ENCODE data around the gene TPRN. TPM values are rescaled to one million over a fixed set of nuclear protein-coding genes. Genes with fewer than 3 reads are reported as not detected.
"Not testable (repeated sequence)": the region's sequence is repeated elsewhere in the genome, so short reads cannot be mapped to it uniquely, and the experiment has no call there.

TPRN gene, protein sequence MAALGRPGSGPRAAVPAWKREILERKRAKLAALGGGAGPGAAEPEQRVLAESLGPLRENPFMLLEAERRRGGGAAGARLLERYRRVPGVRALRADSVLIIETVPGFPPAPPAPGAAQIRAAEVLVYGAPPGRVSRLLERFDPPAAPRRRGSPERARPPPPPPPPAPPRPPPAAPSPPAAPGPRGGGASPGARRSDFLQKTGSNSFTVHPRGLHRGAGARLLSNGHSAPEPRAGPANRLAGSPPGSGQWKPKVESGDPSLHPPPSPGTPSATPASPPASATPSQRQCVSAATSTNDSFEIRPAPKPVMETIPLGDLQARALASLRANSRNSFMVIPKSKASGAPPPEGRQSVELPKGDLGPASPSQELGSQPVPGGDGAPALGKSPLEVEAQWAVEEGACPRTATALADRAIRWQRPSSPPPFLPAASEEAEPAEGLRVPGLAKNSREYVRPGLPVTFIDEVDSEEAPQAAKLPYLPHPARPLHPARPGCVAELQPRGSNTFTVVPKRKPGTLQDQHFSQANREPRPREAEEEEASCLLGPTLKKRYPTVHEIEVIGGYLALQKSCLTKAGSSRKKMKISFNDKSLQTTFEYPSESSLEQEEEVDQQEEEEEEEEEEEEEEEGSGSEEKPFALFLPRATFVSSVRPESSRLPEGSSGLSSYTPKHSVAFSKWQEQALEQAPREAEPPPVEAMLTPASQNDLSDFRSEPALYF
- total RNA-seq, result 1 to 10 TPM; 8.9 TPM

DNA sequence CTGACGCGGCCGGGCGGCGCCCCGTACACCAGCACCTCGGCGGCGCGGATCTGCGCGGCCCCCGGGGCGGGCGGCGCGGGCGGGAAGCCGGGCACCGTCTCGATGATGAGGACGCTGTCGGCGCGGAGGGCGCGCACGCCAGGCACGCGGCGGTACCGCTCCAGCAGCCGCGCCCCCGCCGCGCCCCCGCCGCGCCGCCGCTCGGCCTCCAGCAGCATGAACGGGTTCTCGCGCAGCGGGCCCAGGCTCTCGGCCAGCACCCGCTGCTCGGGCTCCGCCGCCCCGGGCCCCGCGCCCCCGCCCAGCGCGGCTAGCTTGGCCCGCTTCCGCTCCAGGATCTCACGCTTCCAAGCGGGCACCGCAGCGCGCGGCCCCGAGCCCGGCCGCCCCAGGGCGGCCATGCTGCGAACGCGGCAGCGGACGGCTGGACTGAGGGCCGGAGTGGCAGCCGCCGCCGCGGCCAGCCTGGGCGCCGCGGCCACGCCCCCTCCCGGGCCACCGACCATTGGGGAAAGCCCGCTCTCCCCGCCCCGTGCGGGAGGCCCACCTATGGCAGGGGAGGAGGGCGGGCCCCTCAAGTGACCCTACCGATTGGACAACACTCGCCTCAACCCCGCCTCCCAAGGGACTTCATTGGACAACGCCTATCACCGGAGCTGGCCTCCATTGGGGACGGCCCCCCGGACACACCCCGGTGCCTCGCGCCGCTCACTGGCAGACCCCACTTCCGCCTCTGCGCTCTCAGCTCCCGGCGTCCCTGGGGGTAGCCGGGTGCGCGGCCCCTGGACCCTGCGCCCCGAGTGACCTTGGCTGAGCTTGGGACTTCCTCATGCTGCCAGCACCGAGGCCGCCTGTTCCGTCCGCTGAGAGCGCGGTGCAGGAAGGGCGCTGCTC, at the start of gene TPRN:
Gene TPRN (minus strand): TSS at position 431 of the 894 bp plus-strand sequence. CDS start 30 bp downstream, at position 401.
- H3K27me3 Mint-ChIP-seq, result no peaks in the 10 kb centered on the region
- POLR2A ChIA-PET, result interaction anchor here (0.6 to 1.0 kb wide), 4 partner anchors 12 to 77 kb away, joined by 3 to 5 read pairs (median 3); partner anchors contain the start of genes ANAPC2 and SSNA1

DNA sequence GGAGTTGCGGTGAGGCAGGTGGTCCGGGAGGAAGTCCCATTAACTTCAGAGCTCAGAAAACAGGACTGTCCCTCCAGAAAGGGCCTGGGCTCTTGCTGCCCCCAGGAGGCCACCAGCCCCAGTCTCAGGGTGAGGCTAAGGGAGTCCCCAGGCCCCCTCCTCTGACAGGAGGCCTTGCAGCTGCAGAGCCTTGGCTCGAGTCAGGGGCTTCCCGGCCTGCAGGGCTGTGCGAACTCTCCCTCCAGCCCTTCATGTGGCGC, 47.3 kb upstream of the TPRN start:
- no peak for DNase-seq
- Mint-ChIP-seq H3K27ac (no peak overlapping the region), H3K27me3 (no peaks in the 10 kb centered on the region), H3K36me3 (ENCODE audit: low read depth) (peaks cover 9% of the 10 kb centered on the region), H3K9me3 (no peaks in the 10 kb centered on the region), H3K4me1 (peaks cover 10% of the 10 kb centered on the region), H3K4me3 (no peak overlapping the region)
- POLR2A ChIA-PET, result interaction anchor here (0.5 kb wide), 1 partner anchor 24 kb away, joined by 4 read pairs; no protein-coding TSS in a partner anchor
- CTCF ChIA-PET, result interaction anchor here (1.4 kb wide), 1 partner anchor 11 kb away, joined by 4 read pairs; no protein-coding TSS in a partner anchor

More for the DNA sequence above, at the start of gene TPRN:
- peak; percentile 100 for DNase-seq
- peak within 1 kb of the TSS; percentile 82 for H3K27ac Mint-ChIP-seq
- peaks cover 4% of the 10 kb centered on the region for H3K36me3 Mint-ChIP-seq (ENCODE audit: low read depth)
- peak within 1 kb of the TSS; percentile 80 for H3K4me3 Mint-ChIP-seq
- CTCF ChIA-PET, result interaction anchor here (0.7 to 1.4 kb wide), 6 partner anchors 10 to 165 kb away, joined by 3 to 10 read pairs (median 4); partner anchors contain the start of genes ANAPC2, NRARP, RNF224 and SSNA1
- H3K9me3 Mint-ChIP-seq, result no peaks in the 10 kb centered on the region
- H3K4me1 Mint-ChIP-seq, result peaks cover 30% of the 10 kb centered on the region

DNA sequence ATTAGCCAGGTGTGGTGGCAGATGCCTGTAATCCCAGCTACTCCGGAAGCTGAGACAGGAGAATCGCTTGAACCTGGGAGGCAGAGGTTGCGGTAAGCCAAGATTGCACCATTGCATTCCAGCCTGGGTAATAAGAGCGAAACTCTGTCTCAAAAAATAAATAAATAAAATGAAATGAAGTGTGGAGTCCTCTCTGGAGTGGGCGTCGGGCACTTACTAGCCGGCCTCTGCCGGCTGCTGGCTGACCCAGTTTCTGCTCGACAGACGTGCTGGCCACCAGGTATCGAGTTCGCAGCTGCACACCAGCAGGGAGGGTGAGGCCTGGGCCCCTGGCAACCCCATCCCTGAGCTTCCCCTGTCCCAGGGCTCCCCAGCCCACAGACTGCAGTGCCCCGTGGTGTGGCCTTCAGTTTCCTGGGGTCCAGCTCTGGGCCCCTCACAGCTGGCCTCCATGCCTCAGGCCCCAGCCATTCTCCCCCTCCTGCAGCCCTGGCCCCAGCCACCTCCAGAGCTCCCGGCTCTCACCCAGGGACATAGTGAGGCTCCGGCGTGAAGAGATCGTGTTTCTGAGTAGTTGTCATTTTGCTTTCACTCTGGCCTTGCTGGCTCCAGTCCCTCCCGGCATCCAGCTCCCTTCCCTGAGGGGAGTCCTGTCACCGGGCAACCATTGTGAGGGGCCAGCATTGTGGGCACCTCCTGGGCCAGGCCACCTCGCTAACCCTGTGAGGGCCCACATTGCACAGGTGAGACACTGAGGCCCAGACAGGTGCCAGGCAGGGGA, 46.8 kb upstream of the TPRN start:
- Mint-ChIP-seq H3K36me3 (ENCODE audit: low read depth) (peaks cover 15% of the 10 kb centered on the region), H3K9me3 (no peaks in the 10 kb centered on the region), H3K4me3 (no peak overlapping the region), H3K27me3 (no peaks in the 10 kb centered on the region), H3K4me1 (peaks cover 16% of the 10 kb centered on the region), H3K27ac (no peak overlapping the region)
- ChIA-PET CTCF (interaction anchor here (0.7 to 1.4 kb wide), 3 partner anchors 9 to 596 kb away, joined by 3 to 5 read pairs (median 4); no protein-coding TSS in a partner anchor), POLR2A (interaction anchor here (0.5 kb wide), 1 partner anchor 24 kb away, joined by 4 read pairs; no protein-coding TSS in a partner anchor)
- DNase-seq, result no peak

DNA sequence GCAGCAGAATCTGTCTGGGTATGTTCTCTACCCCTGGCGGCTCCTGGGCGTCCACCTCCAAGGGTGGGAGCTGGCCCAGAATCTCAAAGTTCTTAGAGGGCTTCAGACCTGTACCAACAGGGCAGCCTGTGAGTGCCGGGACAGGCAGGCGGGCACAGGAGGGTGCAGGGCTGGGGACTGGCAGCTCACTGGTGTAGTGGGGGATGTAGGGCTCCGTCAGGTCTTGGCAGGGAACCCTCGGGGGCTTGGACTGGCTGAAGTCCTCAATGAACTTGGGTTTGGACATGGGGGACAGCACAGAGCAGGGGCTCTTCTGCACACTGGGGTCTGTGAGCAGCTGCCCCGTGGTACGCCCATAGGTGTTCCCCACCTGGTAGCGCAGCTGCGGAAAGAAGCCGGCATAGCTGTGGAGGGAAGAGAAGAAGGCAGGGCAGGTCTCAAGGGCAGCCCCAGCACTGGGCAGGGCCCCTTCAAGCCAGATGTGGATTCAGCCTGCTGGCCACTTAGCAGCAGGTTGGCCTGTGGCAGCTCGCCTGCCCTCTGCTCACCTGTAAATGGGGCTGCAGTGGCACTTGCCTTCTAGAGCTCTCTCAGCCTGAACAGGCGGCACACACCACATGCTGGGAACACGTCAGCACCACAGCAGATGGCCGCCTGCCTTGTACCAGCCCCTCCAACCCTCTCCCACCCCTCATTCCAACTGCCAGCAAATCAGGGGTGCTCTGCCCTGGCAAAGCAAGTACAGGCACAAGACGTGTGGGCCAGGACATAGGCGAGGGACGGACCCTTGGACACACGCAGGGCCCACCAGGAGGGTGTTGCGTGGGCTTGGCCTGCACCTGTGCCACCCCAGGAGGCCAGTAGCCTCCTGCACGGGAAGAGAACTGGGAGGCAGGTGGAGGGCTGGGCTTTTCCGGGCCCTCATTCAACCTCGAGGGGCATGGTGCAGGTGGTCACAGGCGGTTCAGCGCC, 45.2 kb upstream of the TPRN start:
- peaks cover 19% of the 10 kb centered on the region for H3K4me1 Mint-ChIP-seq
- no peaks in the 10 kb centered on the region for H3K27me3 Mint-ChIP-seq
- H3K36me3 Mint-ChIP-seq (ENCODE audit: low read depth), result peaks cover 24% of the 10 kb centered on the region
- H3K9me3 Mint-ChIP-seq, result no peaks in the 10 kb centered on the region
- CTCF ChIA-PET, result interaction anchor here (0.6 to 4.6 kb wide), 6 partner anchors 8 to 252 kb away, joined by 3 to 19 read pairs (median 3); partner anchors contain the start of gene NELFB
- POLR2A ChIA-PET, result no interaction called here
- no peak for DNase-seq
- H3K4me3 Mint-ChIP-seq, result no peak overlapping the region
- no peak overlapping the region for H3K27ac Mint-ChIP-seq

DNA sequence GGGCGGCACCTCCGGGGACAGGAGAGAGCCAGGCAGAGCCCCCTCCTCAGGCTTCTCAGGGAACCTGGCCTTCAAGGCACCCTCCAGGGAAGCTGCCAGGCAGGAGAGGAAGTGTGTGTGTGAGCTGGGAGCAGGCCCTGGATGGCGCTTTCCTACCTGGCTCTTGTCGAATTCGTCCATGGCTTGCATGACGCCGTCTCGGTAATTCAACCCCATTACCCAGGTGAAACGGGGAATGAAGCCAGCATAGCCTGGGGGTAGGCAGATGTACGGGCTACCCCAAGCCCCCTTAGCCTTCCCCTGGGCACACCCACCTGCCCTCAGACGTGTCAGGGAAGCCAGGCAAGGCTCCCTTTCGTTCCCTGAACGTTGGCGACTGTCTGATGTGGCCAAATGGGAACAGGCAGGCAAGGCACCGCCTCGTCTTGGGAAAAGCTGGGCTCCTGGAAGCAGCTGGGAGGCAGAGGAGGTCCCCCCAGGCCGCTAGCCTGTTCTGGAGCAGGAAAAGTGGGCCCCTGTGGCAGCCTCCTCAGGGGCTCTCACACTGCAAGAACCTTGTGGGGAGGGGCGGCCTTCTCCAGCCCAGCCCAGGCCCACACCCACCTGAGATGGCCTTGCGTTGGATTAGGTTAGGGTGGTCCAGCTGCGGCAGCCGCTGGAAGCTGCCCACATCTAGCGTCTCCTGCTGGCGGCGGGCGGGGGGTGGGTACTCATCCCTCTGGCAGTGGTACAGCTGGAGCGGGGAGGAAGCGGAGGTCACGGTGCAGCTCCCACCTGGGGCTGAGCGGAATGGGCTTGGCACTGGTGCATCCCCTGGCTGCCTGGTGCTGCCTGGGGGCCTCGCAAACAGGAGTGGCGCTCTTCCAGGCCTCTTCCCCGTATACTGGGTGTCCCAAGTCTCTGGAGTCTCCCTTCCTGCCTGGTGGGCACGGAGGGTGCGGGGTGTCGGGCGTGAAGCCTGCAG, 44.2 kb upstream of the TPRN start:
- no peak for DNase-seq
- Mint-ChIP-seq H3K27me3 (no peaks in the 10 kb centered on the region), H3K4me3 (no peak overlapping the region), H3K27ac (no peak overlapping the region), H3K4me1 (peaks cover 21% of the 10 kb centered on the region), H3K36me3 (ENCODE audit: low read depth) (peaks cover 24% of the 10 kb centered on the region), H3K9me3 (no peaks in the 10 kb centered on the region)
- POLR2A ChIA-PET, result no interaction called here
- CTCF ChIA-PET, result interaction anchor here (0.6 to 4.6 kb wide), 6 partner anchors 8 to 252 kb away, joined by 3 to 19 read pairs (median 3); partner anchors contain the start of gene NELFB

DNA sequence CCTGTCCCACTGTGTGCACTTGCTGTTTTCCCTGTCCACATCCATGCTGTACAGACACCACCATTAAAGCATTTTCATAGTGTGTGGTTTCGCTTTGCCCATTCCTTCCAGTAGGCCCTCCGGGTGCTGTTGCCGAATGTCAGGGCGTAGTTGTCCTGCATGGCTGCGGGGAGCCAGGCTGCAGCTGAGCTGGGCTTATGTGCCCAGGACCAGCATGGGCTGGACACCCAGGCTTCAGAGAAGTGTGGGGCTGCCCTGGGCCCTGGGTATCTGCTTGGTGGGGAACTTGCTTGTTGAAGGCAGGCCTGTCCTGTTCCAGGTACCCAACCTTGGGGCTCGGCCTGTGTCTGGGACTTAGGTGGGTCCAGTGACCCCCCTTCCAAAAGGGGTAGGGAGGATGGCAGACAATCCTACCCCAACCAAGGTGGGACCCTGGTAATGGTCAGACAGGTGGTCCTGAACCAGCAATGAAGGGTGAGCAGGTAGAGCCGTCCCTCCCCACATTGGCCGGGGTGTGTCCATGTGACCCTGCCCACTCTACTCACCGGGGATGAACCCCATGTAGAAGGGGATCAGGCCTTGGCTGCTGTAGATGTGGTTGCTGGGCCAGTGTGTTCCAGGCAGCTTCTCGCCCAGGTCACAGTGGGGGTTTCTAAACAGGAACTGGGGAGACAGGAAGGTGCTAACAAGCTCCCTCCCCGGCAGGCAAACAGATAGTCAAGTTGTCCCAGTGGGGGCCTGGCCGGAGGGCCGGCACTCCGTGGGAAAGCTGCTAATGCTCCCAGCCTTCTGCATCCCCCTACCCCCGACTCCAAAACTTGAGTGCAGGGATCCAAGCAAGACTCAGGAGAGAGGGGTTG, 43.3 kb upstream of the TPRN start:
- H3K4me1 Mint-ChIP-seq, result peaks cover 27% of the 10 kb centered on the region
- no peak overlapping the region for H3K27ac Mint-ChIP-seq
- DNase-seq, result no peak
- POLR2A ChIA-PET, result no interaction called here
- peak overlapping the region; percentile 87 for H3K4me3 Mint-ChIP-seq
- CTCF ChIA-PET, result interaction anchor here (1.0 to 4.6 kb wide), 3 partner anchors 10 to 215 kb away, joined by 3 to 19 read pairs (median 3); partner anchors contain the start of gene NELFB
- no peaks in the 10 kb centered on the region for H3K9me3 Mint-ChIP-seq
- no peaks in the 10 kb centered on the region for H3K27me3 Mint-ChIP-seq
- peaks cover 24% of the 10 kb centered on the region for H3K36me3 Mint-ChIP-seq (ENCODE audit: low read depth)

DNA sequence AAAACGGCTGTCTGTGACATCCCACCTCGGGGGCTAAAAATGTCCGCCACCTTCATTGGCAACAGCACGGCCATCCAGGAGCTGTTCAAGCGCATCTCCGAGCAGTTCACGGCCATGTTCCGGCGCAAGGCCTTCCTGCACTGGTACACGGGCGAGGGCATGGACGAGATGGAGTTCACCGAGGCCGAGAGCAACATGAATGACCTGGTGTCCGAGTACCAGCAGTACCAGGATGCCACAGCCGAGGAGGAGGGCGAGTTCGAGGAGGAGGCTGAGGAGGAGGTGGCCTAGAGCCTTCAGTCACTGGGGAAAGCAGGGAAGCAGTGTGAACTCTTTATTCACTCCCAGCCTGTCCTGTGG, 42.7 kb upstream of the TPRN start:
- H3K27me3 Mint-ChIP-seq, H3K27ac Mint-ChIP-seq, H3K9me3 Mint-ChIP-seq, DNase-seq: not testable (repeated sequence)
- peaks cover 31% of the 10 kb centered on the region for H3K4me1 Mint-ChIP-seq
- ChIA-PET CTCF (interaction anchor here (1.0 to 4.6 kb wide), 3 partner anchors 11 to 48 kb away, joined by 3 to 19 read pairs (median 5); partner anchors contain the start of gene NELFB), POLR2A (interaction anchor here (0.6 kb wide), 1 partner anchor 21 kb away, joined by 3 read pairs; no protein-coding TSS in a partner anchor)
- peaks cover 24% of the 10 kb centered on the region for H3K36me3 Mint-ChIP-seq (ENCODE audit: low read depth)
- H3K4me3 Mint-ChIP-seq, result peak overlapping the region; percentile 87

DNA sequence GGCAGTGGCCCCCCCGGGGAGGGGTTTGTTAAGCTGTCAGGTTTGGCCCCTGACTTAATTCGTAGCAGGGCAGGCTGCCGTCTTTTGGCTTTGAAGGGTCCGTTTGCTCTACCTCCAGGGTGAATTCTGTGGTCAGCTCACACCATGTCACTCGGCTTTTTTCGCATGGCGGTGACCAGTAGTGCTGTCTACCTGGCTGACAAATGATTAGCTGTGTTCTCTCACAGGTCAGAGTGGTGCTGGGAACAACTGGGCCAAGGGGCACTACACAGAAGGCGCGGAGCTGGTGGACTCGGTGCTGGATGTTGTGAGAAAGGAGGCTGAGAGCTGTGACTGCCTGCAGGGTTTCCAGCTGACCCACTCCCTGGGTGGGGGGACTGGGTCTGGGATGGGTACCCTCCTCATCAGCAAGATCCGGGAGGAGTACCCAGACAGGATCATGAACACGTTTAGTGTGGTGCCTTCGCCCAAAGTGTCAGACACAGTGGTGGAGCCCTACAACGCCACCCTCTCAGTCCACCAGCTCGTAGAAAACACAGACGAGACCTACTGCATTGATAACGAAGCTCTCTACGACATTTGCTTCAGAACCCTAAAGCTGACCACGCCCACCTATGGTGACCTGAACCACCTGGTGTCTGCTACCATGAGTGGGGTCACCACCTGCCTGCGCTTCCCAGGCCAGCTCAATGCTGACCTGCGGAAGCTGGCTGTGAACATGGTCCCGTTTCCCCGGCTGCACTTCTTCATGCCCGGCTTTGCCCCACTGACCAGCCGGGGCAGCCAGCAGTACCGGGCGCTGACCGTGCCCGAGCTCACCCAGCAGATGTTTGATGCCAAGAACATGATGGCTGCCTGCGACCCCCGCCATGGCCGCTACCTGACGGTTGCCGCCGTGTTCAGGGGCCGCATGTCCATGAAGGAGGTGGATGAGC, 42.0 kb upstream of the TPRN start:
- Mint-ChIP-seq H3K27me3 (no peaks in the 10 kb centered on the region), H3K4me3 (peak overlapping the region; percentile 87), H3K27ac (peak overlapping the region; percentile 88), H3K9me3 (no peaks in the 10 kb centered on the region), H3K4me1 (peaks cover 33% of the 10 kb centered on the region), H3K36me3 (ENCODE audit: low read depth) (peaks cover 24% of the 10 kb centered on the region)
- ChIA-PET POLR2A (interaction anchor here (0.6 to 1.4 kb wide), 3 partner anchors 12 to 156 kb away, joined by 3 to 6 read pairs (median 3); partner anchors contain the start of genes MAN1B1 and NELFB), CTCF (interaction anchor here (1.0 to 4.6 kb wide), 5 partner anchors 12 to 213 kb away, joined by 3 to 19 read pairs (median 5); partner anchors contain the start of gene NELFB)
- DNase-seq, result no peak
